Subcutaneous abdominal adipose tissue (tissue), 5 donors: ENCODE measurements around the gene QRICH1.
"Not testable (repeated sequence)": the region's sequence is repeated elsewhere in the genome, so short reads cannot be mapped to it uniquely, and the experiment has no call there.

Experiments used
- H3K27ac ChIP-seq: one replicate; pipeline ENCODE4 v1.7.0; 2013; ENCODE audit warnings: low read depth, mild to moderate bottlenecking, inconsistent platforms, low read length, moderate library complexity
- H3K27me3 ChIP-seq, 5 donors: one replicate each; pipeline ENCODE4 v1.7.0; 2013; ENCODE audit warnings: low read length in 5 of 5, inconsistent platforms in 1 of 5; ENCODE audit not compliant: control insufficient read depth in 5 of 5, insufficient read depth in 4 of 5
- H3K36me3 ChIP-seq, 5 donors: one replicate each; pipeline ENCODE4 v1.7.0; 2013; ENCODE audit warnings: low read length in 5 of 5; ENCODE audit not compliant: control insufficient read depth in 5 of 5, insufficient read depth in 5 of 5
- H3K4me1 ChIP-seq, 5 donors: one replicate each; pipeline ENCODE4 v1.7.0; 2013; ENCODE audit warnings: low read length in 5 of 5, mild to moderate bottlenecking in 3 of 5, moderate library complexity in 1 of 5; ENCODE audit not compliant: control insufficient read depth in 5 of 5, insufficient read depth in 5 of 5
- H3K4me3 ChIP-seq, 5 donors: one replicate each; pipeline ENCODE4 v1.7.0; 2013; ENCODE audit warnings: low read length in 5 of 5, low read depth in 1 of 5
- H3K9ac ChIP-seq, 5 donors: one replicate each; pipeline ENCODE4 v1.7.0; 2013; ENCODE audit warnings: low read length in 5 of 5, mild to moderate bottlenecking in 4 of 5, moderate library complexity in 3 of 5
- H3K9me3 ChIP-seq, 5 donors: one replicate each; pipeline ENCODE4 v1.7.0; 2013; ENCODE audit warnings: low read length in 5 of 5; ENCODE audit not compliant: control insufficient read depth in 5 of 5
- donor health status: healthy.
- donor health status: healthy.
- donor health status: healthy.
- donor health status: healthy.
- donor health status: healthy.

Gene QRICH1

GRCh38 chr3:49013738-49014660 lies 79.9 kb downstream of the QRICH1 start:
- Histone ChIP-seq H3K4me1 (peaks cover 1 to 20% (median 18%) of the 10 kb centered on the region in 5 donors), H3K27ac (no peak overlapping the region), H3K27me3 (no peaks in the 10 kb centered on the region), H3K4me3 (no peak overlapping the region), H3K9ac (no peak overlapping the region), H3K9me3 (no peaks in the 10 kb centered on the region), H3K36me3 (peaks cover 0 to 56% (median 53%) of the 10 kb centered on the region in 5 donors)

DNA sequence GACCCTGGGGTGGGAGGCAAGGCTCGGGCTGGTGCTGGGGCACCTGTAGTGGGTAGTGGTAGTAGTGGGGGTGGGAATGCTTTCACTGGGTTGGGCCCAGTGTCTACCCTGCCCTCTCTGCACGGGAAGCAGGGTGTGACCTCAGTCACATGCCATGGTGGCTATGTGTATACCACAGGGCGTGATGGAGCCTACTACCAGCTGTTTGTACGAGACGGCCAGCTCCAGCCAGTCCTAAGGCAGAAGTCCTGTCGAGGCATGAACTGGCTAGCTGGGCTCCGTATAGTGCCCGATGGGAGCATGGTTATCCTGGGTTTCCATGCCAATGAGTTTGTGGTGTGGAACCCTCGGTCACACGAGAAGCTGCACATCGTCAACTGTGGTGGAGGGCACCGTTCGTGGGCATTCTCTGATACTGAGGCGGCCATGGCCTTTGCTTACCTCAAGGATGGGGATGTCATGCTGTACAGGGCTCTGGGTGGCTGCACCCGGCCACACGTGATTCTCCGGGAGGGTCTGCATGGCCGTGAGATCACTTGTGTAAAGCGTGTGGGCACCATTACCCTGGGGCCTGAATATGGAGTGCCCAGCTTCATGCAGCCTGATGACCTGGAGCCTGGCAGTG lies 80.6 kb downstream of the QRICH1 start:
- H3K9me3 ChIP-seq, result no peaks in the 10 kb centered on the region
- H3K4me1 ChIP-seq, result peaks cover 1 to 17% (median 16%) of the 10 kb centered on the region in 5 donors
- no peaks in the 10 kb centered on the region for H3K27me3 ChIP-seq
- H3K27ac ChIP-seq, result no peak overlapping the region
- peaks cover 0 to 56% (median 53%) of the 10 kb centered on the region in 5 donors for H3K36me3 ChIP-seq
- H3K4me3 ChIP-seq, result no peak overlapping the region
- H3K9ac ChIP-seq, result no peak overlapping the region

GRCh38 chr3:49012441-49013017 lies 81.3 kb downstream of the QRICH1 start:
- no peak overlapping the region for H3K9ac ChIP-seq
- H3K4me1 ChIP-seq, result peaks cover 0 to 15% (median 14%) of the 10 kb centered on the region in 5 donors
- H3K36me3 ChIP-seq, result peaks cover 0 to 56% (median 53%) of the 10 kb centered on the region in 5 donors

DNA sequence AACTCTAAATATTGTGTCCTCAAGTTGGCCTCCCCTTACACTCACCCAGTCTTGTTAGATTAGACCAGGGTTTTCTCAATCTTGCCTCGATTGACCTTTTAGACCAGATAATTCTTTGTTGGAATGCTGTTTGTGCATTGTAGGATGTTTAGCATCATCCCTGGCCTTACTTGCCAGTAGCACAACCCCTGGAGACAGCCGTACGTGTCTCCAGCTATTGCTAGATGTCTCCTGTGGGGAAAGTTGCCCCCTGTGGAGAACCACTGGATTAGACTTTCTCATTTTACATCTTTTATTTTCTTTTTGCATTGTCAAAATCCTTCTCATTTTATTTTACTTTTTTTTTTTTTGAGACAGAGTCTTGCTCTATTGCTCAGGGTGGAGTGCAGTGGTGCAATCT lies 84.5 kb downstream of the QRICH1 start:
- Histone ChIP-seq H3K9ac (no peak overlapping the region), H3K36me3 (peaks cover 0 to 31% (median 29%) of the 10 kb centered on the region in 5 donors), H3K4me1 (peaks cover 0 to 26% (median 23%) of the 10 kb centered on the region in 5 donors), H3K4me3 (no peak overlapping the region), H3K27me3 (no peaks in the 10 kb centered on the region), H3K27ac (no peak overlapping the region), H3K9me3 (no peaks in the 10 kb centered on the region)

More at GRCh38 chr3:49012441-49013017, 81.3 kb downstream of the QRICH1 start:
- no peaks in the 10 kb centered on the region for H3K27me3 ChIP-seq
- H3K27ac ChIP-seq, result no peak overlapping the region
- H3K4me3 ChIP-seq, result no peak overlapping the region
- H3K9me3 ChIP-seq, result no peaks in the 10 kb centered on the region

- peak overlapping the region in 1 of 5 donors; percentile 51 for H3K9ac ChIP-seq
- H3K27me3 ChIP-seq, H3K9me3 ChIP-seq: not testable (repeated sequence)
- H3K27ac ChIP-seq, result peak overlapping the region; percentile 90
- peaks cover 0 to 24% (median 22%) of the 10 kb centered on the region in 5 donors for H3K36me3 ChIP-seq
- peaks cover 0 to 26% (median 23%) of the 10 kb centered on the region in 5 donors for H3K4me1 ChIP-seq
- H3K4me3 ChIP-seq, result peak overlapping the region in 2 of 5 donors; percentile 61 to 92
These were observed 85.2 kb downstream of the QRICH1 start for GRCh38 chr3:49008627-49009026.

- no peaks in the 10 kb centered on the region for H3K27me3 ChIP-seq
- no peaks in the 10 kb centered on the region for H3K9me3 ChIP-seq
These were observed 85.9 kb downstream of the QRICH1 start for GRCh38 chr3:49007771-49008528.

GRCh38 chr3:49007068-49007770 lies 86.7 kb downstream of the QRICH1 start, which contains the start of gene WDR6:
Gene WDR6 (plus strand): TSS chr3:49007391. CDS start chr3:49007432, 41 bp downstream.
- H3K4me1 ChIP-seq, result peaks cover 0 to 26% (median 23%) of the 10 kb centered on the region in 5 donors
- H3K27ac ChIP-seq, result peak within 1 kb of the TSS; percentile 90
- peak within 1 kb of the TSS; percentile 67 to 92 (median 83) for H3K4me3 ChIP-seq
- H3K9ac ChIP-seq, result peak within 1 kb of the TSS in 4 of 5 donors; percentile 71 to 87 (median 78)
- no peaks in the 10 kb centered on the region for H3K9me3 ChIP-seq
- H3K36me3 ChIP-seq, result peaks cover 0 to 10% (median 8%) of the 10 kb centered on the region in 5 donors
- H3K27me3 ChIP-seq, result no peaks in the 10 kb centered on the region

More at GRCh38 chr3:49007771-49008528, 85.9 kb downstream of the QRICH1 start:
- Histone ChIP-seq H3K9ac (peak overlapping the region in 4 of 5 donors; percentile 71 to 87 (median 78)), H3K36me3 (peaks cover 0 to 17% (median 16%) of the 10 kb centered on the region in 5 donors), H3K4me1 (peaks cover 0 to 26% (median 23%) of the 10 kb centered on the region in 5 donors), H3K4me3 (peak overlapping the region; percentile 61 to 92 (median 83)), H3K27ac (peak overlapping the region; percentile 90)

DNA sequence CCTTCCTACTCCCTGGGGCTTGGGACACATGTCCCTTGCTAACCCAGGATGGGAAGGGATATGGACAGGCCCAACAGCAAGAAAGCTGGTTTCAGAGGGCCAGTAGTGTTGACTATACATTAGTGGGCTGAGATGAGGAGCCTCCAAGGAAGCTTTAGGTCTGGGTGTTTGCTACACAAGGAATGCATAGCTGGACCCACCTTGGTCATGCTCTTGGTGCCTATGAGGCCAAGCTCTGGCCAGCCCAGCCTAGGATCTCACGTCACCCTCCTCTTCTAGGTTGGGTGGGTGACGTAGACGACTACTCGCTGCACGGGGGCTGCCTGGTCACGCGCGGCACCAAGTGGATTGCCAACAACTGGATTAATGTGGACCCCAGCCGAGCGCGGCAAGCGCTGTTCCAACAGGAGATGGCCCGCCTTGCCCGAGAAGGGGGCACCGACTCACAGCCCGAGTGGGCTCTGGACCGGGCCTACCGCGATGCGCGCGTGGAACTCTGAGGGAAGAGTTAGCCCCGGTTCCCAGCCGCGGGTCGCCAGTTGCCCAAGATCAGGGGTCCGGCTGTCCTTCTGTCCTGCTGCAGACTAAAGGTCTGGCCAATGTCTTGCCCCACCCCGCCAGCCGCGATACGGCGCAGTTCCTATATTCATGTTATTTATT lies 87.3 kb downstream of the QRICH1 start:
- H3K9ac ChIP-seq, result peak overlapping the region in 4 of 5 donors; percentile 71 to 87 (median 78)
- H3K27me3 ChIP-seq, result no peaks in the 10 kb centered on the region
- peaks cover 0 to 26% (median 23%) of the 10 kb centered on the region in 5 donors for H3K4me1 ChIP-seq
- peak overlapping the region; percentile 90 for H3K27ac ChIP-seq
- no peaks in the 10 kb centered on the region for H3K9me3 ChIP-seq
- peak overlapping the region; percentile 62 to 92 (median 83) for H3K4me3 ChIP-seq
- peaks cover 0 to 3% (median 2%) of the 10 kb centered on the region in 5 donors for H3K36me3 ChIP-seq
